HG03354 (cell line): ENCODE results near the gene ESYT3.
"Not testable (repeated sequence)": the region's sequence is repeated elsewhere in the genome, so short reads cannot be mapped to it uniquely, and the experiment has no call there.

Experiments used
- ATAC-seq: cut with Tn5 transposase; IDR thresholded peaks from one replicate; pipeline ENCODE4 v1.9.1; 2021; ENCODE audit warnings: mild to moderate bottlenecking; ENCODE audit not compliant: unreplicated experiment, poor library complexity, severe bottlenecking

ESYT3 gene

DNA sequence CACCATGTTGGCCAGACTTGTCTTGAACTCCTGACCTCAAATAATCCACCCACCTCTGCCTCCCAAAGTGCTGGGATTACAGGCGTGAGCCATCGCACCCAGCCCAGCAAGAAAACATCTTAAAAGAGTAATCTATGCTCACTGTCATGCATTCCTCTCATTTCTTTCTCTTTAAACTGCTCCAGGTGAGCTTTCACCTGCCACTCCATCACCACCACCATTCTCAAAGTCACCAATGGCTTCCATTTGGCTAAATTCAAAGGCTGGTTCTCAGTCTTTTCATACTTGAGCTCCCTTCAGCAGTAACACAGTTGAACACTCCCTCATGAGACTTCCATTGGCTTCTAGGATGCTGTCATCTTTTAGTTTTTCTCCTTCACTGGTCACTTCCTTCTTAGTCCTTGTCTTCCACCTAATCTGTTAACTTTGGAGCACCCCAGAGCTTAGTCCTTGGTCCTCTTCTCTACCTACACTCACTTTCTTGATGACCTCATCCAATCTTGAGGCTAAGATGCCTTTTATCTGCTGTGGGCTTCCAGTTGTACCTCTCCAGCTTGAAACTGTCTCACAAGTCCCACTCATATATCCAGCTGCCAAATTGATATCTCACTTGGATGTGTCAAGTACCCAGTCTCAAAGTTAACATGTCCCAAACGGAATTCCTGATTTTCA is 27.0 kb upstream of the ESYT3 start:
- ATAC-seq, result no peak

DNA sequence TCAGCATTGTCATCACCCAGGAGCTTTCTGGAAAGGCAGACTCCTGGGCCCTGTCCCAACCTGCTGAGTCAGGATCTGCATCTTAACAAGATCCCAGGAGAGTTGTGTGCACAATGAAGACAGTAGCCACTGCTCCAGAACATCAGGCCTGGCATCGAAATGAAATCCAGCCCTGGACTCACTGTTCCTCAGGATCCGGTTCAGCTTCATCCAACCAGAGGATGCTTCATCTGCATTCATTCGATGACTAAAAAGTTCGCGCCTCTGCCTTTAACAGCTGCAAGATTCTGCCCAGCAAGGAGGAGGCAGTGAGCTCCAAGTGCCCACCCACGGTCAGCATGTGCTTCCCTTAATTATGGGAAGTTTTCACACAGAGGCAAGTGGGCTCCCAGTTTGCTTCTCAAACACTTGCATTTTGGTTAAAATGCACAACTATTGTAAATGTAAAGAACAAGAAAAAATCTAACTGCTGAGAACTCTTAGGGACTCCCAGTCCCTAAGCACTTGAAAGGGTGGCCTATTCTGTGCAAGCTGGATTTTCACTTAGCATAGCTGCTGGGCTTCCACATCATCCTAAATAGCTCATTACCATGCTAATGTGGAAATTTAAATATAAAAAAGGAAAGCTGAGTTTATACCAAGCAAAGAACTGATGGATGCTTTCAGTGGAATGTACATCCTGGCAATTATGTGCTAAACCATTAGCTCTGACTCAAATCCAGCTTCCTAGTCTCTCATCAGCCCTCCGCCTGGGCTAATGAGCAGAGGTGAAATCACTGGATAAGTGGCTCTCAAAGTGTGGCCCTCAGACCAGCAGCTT is 25.5 kb upstream of the ESYT3 start:
- ATAC-seq, result no peak

DNA sequence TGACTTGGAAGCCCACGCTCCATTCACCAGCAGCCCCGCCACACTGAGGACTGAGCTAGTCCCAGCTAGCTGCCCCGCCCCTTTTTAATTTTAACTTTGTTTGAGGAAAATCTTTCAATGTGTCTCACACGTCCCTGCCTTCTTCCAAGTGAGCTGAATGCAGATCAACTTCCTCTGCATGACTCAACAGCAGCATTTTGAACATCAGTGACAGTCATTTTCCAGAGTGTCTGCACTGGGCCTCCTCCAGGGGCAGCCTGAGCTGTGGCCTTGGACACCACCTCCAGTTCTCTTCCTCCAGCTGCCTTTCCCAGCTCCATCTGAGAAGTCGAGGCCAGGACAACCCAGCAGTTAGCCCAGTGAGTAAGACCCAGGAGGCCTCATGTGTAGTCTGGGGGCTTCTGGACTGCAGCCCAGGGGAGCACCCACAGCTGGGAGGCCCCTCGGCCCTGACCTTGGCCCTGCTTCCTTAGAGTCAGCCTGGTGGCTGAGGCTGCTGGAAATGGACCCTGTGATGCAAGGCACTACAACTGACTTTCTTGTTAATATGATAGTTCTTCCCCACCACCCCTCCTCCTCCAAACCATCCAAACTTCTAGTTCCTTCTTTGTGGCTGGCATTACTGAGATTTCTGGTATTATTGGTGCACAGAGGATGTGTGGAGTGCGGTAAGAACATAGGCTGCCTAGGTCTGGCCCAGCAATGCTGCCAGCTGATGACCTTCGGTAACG is 21.4 kb upstream of the ESYT3 start:
- no peak for ATAC-seq

DNA sequence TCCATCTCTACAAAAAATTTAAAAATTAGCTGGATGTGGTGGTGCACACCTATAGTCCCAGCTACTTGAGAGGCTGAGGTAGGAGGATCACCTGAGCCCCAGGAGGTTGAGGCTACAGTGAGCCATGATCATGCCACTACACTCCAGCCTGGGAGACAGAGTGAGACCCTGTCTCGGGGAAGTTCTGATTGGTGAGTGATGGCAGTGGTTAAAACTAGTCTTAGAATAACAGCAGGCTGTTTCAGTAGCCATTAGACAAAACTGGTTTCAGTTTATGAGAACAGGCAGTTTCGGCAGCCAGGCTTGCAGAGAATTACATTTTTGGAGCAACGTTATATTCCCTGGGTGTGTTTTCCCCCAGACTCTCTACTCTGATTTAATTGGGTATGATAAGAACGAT is 18.2 kb upstream of the ESYT3 start:
- not testable (repeated sequence) for ATAC-seq

DNA sequence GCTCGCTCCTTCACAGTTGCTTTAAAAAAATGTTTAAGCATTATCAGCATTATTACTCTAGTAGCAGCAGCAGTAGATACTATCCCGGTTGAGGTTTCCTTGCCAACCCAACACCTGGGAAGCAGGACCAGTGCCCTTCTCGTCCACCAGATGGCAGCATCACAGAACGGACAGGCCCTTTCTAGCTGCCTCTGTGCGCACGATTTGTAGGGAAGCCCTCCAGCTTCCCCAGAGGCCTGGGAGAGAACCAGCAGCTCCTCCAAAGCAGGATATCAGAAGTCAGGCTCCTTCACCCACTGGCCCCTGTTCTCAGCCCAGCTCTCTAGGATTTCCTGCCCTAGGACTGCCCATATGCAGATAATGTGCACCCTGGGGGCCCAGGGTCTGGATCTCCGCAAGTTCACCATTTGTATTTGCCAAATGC is 16.8 kb upstream of the ESYT3 start:
- ATAC-seq, result peak; percentile 93

DNA sequence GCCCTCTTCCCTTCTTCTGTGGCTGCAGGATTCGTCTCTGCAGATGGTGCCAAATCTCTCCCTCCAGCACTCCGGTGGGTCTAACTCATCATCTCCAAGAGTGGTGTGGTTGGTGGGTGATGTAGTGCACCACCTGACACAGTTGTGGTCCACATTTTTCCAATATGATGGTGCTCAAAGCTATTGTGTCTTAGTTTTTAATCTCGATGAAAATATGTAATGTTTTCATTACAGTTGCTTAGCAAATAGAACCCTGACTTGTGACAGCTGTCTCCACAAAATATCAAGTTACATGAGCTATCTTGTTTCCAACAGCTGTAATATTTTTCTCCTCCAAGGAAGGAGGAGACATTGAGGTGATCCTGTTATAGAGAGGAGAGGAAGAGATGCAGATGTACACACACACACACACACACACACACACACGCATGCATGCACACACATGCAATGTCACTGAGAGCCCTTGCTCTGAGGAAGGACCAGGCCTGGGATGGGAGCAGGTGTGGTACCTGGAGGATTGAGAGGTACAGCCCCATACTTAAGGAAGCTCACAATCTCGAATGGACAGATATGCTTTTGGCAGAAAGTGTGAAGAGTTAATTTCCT is 15.7 kb upstream of the ESYT3 start:
- ATAC-seq, result no peak

DNA sequence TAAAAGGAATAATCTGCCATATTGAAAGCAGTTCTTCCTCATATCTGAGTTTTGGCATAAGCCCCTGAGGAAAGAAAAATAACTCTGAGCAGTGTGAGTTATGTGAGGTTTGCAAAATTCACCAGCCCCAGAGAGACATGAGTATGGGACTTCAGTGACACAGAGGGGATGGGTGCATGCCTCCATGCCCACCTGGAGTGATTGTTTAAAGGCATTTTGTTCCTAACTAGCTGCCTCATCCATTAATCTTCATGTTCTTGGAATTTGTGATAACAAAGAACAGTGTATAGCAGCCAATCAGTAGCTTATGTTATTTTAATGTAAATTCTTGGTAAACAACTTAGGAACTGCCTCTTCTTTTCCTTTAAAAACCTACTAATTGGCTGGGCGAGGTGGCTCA is 11.1 kb upstream of the ESYT3 start:
- no peak for ATAC-seq

DNA sequence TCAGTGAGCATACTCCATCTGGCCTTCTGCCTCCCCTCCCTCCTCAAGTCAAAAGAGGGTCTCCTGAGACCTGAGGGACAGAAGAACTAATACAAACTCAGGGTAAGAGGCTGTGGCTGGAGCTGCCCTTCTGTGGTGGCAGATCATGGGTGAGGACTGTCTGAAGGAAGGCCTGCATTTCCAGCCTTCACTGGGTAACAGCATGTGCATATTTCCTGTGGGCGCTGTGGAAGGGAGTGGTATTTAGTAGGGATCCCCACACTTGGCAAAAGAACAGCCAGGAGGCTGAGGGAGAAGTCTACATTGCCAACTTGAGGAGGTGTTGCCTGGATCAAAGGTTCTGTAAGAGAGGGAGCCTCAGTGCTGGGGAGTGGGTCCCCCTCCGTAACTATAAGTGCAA is 10.1 kb upstream of the ESYT3 start:
- ATAC-seq, result no peak

DNA sequence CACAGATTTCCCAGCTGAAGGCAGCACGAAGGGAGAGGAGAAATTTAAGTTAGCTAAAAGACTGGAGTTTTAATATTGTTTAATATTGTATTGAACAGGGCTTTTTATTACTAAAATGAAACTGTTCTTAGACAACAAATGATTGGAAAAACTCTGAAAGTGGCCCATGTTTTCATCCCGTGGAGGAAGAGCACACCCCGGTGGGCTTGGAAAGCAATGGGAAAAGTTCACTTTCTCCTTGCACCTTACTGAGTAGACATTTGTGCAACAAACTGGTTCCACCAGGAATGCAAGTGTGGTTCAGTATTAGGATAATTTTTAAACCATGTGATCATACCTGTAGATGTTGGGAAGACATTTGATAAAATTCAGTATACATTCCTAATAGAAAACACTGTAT is 8.2 kb upstream of the ESYT3 start:
- ATAC-seq, result no peak

DNA sequence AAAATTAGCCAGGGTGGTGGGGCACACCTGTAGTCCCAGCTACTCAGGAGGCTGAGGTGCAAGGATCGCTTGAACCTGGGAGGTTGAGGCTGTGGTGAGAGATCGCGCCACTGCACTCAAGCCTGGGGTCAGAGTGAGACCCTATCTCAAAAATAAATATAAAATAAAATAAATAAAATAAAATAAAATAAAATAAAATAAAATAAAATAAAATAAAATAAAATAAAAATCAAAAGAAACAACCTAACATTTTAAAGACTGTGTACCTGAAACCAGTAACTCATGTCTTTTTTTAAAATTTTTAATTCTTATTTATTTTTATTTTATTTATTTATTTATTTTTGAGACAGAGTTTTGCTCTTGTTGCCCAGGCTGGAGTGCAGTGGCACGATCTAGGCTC is 7.7 kb upstream of the ESYT3 start:
- ATAC-seq, result not testable (repeated sequence)

DNA sequence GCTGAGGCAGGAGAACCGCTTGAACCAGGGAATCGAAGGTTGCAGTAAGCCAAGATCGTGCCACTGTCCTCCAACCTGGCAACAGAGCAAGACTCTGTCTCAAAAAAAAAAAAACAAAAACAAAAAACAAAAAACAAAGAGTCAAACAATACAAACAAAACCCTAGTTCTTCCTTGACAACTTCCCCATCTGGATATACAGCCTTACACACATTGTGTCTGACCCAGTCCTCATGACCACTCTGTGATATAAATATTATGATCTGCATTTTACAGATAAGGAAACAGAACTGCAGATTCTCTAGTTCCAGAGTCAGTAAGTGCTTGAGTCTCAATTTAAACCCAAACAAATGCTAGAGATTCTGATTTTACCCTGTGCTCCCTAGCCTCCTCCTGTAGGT is 4.8 kb upstream of the ESYT3 start:
- ATAC-seq, result no peak

DNA sequence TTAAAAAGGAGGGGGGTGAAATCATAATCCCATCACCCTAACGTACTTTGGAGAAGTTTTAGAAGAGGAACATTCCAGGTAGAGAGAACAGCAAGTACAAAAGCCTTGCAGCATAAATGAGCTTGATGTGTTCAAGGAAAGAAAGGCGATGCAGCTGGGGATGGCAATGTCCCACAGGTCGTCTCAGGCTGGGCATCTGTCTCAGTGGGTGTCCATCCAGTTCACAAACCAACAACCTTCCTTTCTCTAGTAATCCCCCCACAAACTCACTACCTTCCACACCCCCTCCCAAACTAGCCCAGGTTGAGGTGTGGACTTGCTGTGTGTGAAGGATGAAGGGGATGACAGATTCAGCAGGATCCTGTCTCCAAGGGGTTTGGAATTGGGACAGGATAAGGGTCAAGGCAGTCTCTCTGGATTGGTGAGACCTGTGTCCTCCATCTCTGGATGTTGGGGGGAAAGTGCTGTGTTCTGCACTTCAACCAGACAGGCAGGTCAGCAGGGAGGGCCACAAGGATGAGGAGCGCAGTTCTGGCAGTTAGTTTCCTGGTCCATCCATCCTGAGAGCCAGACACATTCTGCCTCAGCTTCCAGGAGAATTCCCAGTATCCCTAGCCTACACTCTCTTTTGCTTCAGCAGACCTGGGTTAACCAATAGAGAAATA is 1.7 kb upstream of the ESYT3 start:
- no peak for ATAC-seq

DNA sequence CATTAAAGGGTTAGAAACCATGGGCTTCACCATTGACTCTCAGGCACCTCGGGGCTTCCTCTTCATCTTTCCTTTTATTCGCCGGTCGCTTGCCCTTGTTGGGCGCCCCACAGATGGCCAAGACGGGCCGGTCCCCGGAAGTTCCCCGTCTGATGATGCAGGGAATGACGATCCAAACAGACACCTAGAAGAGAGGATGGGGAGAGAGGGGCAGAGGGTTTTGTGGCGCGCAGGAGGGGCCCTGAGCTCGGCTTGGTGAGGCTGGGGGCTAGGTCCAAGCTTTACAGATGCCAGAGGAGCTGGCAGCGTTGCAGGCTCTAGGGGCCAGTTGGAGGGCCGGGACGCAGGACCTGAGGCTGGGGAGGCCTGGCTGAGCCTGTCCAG is 532 bp upstream of the ESYT3 start:
- ATAC-seq, result no peak

DNA sequence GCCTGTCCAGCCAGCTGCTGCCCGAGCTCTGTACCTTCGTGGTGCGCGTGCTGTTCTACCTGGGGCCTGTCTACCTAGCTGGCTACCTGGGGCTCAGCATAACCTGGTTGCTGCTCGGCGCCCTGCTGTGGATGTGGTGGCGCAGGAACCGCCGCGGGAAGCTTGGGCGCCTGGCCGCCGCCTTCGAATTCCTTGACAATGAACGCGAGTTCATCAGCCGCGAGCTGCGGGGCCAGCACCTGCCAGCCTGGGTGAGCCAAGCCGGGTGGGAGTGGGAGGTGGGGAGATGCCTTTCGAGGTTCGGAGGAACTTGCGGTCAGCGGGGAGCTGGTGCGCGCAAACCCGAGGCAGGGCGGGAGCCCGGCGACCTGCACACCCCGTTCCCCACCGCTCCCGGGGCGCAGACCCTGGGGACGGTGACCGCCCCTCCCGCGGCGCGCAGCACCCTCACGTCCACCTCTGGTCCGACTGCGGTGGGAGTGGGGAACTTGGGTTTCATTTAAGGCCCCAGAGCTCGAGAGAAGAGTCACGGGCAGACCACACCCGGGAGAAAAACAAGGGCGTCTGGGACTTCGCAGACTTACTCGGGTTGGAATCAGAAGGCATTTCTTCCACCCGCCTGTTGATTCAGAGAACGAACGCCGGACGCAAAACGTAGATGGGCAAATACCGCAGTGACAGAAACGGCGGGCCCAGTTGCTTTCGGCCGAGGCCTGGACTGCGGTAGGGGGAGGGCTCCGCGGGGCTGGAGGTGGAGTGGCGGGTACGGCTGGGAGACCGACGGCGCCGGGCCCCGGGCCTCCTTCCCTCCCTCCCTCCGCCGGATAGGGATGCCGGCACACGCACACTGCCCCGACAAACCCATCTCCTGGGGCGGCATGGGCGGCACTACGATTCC is 708 bp downstream of the ESYT3 start:
- ATAC-seq, result no peak

DNA sequence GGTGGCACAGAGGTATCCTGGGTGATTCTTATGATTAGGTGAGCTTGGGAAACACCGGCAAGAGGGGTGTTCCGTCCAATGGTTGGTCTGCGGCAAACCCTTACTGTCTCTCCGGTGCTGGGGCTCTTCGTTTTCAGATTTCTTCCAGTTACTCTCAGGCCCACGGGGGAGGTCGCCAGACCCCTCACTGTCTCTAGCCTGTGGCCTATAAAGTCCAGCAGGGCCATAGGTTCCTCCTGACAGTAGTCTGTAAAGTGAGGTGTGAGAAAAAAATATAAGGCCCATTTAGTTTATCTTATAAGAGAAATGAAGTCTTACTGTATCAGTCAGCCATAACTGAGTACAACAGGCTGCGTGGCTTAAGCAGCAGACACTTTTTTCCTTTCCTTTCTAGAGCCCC is 1.4 kb downstream of the ESYT3 start:
- ATAC-seq, result no peak

DNA sequence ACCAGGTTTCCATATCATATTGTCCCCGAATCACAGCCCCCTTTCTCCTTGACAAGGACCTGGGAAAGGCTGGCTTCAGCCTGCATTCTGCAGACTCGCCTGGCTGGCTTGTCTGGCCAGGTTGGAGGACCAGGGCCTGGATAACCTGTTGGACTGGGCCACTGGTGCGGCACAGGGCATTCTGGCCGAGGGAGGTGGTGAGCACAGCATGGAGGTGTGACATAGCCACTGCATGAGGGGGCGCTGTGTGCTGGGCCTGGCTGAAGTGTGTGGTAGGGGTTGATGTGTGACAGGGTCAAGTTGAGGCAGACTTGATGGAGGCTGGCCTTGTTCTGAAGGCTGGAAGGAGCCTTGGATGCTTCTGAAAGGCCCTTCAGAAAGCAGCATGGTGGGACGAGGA is 2.9 kb downstream of the ESYT3 start:
- no peak for ATAC-seq

DNA sequence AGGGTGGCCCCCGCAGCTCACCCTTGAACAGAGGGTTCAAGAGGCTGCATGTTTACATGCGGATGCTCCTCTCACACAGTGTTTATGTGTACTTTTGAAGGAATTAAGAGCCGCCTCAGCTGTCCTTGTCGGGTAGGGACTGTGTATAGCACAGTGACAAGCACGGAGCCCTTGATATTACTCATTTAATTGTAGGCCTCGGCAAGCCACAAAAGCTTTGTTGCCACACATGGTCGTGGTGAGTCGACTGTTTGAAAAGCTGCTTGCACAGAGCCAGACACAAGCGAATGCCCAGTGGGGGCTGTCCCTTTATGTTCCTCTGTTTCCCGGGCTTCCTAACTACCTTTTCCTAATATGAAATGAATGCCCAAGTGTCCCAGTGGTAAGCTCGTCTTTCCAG is 4.5 kb downstream of the ESYT3 start:
- ATAC-seq, result no peak

DNA sequence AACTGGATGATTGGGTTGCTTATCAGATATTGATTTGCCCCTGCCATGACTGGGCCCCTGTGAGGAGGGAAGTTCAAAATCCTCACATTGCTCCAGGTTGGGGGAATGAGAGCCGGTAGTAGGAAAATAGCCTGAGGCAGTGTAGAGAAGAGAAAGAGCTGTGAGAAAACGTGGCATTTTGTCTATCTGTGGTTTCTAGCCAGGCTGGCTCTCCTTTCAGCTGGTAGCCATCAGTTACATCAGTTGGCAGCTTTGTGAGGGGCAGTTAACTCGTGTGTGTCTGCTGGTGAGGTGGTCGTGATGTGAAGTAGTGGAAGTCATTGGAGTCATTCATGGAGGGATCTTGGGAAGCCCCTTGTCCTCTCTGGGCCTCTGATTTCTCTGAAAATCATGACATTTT is 5.2 kb downstream of the ESYT3 start:
- no peak for ATAC-seq

DNA sequence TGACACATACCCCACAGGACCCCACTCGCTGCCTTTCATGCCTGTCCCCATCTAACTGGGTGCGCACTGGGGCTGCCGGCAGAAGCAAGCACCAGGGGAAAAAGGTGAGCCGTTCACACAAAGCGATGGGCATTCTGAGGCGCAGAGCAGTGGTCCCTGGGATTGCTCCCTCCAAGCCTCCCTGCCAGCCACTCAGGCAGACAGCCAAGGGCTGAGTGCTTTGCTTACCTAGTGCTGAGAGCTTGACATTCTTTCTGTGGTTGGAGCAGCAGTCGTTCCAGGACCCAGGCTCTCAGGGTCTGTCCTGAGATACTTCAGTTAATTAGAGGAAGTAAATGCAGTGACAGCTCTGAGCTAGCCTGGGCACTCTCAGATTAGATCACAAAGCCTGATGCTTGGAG is 5.7 kb downstream of the ESYT3 start:
- ATAC-seq, result no peak
